H1 (cell line): ENCODE measurements around the gene SMTN.

Experiments
- CREB1 ChIP-seq: IDR thresholded peaks from 2 replicates; pipeline ENCODE4 v1.6.1; 2012; ENCODE audit warnings: inconsistent platforms
- EP300 ChIP-seq, 2 experiments: IDR thresholded peaks; 1 replicate in 1 of 2; 2 replicates in 1 of 2; pipeline ENCODE4 v1.6.1; 2011 to 2012; ENCODE audit warnings: low read depth in 2 of 2, low read length in 2 of 2, mild to moderate bottlenecking in 2 of 2, borderline replicate concordance in 1 of 2, inconsistent platforms in 1 of 2, moderate library complexity in 1 of 2
- EZH2 ChIP-seq: fragments of 200-600 bp; sonication (generic); IDR thresholded peaks from 2 replicates; pipeline ENCODE4 v1.7.1; 2012; ENCODE audit warnings: low read depth, mild to moderate bottlenecking, moderate library complexity, low read length, inconsistent platforms; ENCODE audit not compliant: severe bottlenecking
- FOSL1 ChIP-seq: IDR thresholded peaks from 2 replicates; pipeline ENCODE4 v1.6.1; 2011; ENCODE audit warnings: mild to moderate bottlenecking, low read depth, low read length, moderate library complexity; ENCODE audit not compliant: insufficient read depth
- POLR2A ChIP-seq, 2 experiments: IDR thresholded peaks; 1 replicate in 1 of 2; 2 replicates in 1 of 2; pipeline ENCODE4 v1.6.1; 2011; ENCODE audit warnings: low read depth in 2 of 2, low read length in 2 of 2, mild to moderate bottlenecking in 2 of 2; ENCODE audit errors: control extremely low read depth in 1 of 2
- POLR2AphosphoS5 ChIP-seq: IDR thresholded peaks from 2 replicates; pipeline ENCODE4 v1.6.1; 2011; ENCODE audit warnings: low read depth, low read length
- RFX5 ChIP-seq: IDR thresholded peaks from 2 replicates; pipeline ENCODE4 v1.6.1; 2011; ENCODE audit warnings: low read depth, low read length, improper control_type of control experiment, borderline replicate concordance
- RXRA ChIP-seq: IDR thresholded peaks from 2 replicates; pipeline ENCODE4 v1.6.1; 2011; ENCODE audit warnings: low read depth, mild to moderate bottlenecking, low read length, moderate library complexity; ENCODE audit not compliant: insufficient read depth
- SUZ12 ChIP-seq: fragments of 200-600 bp; sonication (generic); IDR thresholded peaks from 2 replicates; pipeline ENCODE4 v1.6.1; 2012; ENCODE audit warnings: mild to moderate bottlenecking, inconsistent platforms, low read length, moderate library complexity, mixed read lengths
- TF ChIP-seq, protein P1 (sequence below), 3 experiments: IDR thresholded peaks; 1 replicate in 2 of 3; 2 replicates in 1 of 3; pipeline versions ENCODE4 v1.5.1 to v1.6.1; 2011; ENCODE audit warnings: low read length in 3 of 3, mild to moderate bottlenecking in 3 of 3, inconsistent platforms in 2 of 3, low read depth in 1 of 3, moderate library complexity in 1 of 3; ENCODE audit not compliant: insufficient read depth in 1 of 3; ENCODE audit errors: control extremely low read depth in 1 of 3
- TF ChIP-seq, protein P2 (sequence below): IDR thresholded peaks from 2 replicates; pipeline ENCODE4 v1.6.1; 2012; ENCODE audit warnings: low read length, inconsistent platforms
- TF ChIP-seq, protein P3 (sequence below): IDR thresholded peaks from 2 replicates; pipeline ENCODE4 v1.6.1; 2012; ENCODE audit warnings: inconsistent platforms

DNA sequence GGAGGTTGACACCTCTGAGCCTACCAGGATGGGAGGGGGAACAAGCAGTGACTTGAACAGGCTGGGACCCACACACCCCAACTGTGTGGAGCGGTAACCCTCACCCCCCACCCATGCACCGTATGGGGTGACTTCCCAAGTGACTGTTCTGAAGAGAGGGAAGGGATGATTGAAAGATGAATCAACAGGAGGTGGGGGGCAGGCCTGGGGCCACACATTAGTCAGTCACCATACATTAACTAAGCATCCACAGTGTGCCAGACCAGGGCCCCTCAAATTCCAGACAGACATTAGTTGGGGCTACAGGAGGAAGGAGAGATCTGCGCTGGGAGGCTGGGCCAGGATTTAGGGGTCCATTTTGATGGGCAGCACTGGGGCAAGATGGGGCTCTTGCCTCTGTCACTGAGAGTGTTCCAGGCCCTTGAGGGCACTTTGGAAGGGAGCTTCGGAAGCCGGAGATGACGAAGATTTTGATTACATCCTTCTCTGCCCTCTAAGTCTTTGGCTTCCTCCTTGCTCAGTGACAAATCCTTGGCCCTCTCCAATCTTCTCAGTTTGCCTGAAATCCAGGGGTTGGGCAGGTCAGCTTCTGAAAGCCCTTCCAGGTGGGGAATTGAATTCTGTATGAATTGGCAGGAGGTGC lies 966 bp downstream of the SMTN start:
- TF ChIP-seq EP300 (IDR thresholded peaks at IDR 0.05; ENCODE audit: borderline replicate concordance in 1 of 2, low read depth in 2 of 2, low read length in 2 of 2) (no peak), POLR2AphosphoS5 (no peak), SUZ12 (no peak), RFX5 (no peak), POLR2A (IDR thresholded peaks at IDR 0.05; ENCODE audit: control extremely low read depth in 1 of 2, low read depth in 2 of 2, low read length in 2 of 2) (no peak), RXRA (no peak), CREB1 (no peak), EZH2 (no peak), FOSL1 (no peak)
- TF ChIP-seq, protein P1, sequence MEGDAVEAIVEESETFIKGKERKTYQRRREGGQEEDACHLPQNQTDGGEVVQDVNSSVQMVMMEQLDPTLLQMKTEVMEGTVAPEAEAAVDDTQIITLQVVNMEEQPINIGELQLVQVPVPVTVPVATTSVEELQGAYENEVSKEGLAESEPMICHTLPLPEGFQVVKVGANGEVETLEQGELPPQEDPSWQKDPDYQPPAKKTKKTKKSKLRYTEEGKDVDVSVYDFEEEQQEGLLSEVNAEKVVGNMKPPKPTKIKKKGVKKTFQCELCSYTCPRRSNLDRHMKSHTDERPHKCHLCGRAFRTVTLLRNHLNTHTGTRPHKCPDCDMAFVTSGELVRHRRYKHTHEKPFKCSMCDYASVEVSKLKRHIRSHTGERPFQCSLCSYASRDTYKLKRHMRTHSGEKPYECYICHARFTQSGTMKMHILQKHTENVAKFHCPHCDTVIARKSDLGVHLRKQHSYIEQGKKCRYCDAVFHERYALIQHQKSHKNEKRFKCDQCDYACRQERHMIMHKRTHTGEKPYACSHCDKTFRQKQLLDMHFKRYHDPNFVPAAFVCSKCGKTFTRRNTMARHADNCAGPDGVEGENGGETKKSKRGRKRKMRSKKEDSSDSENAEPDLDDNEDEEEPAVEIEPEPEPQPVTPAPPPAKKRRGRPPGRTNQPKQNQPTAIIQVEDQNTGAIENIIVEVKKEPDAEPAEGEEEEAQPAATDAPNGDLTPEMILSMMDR (IDR thresholded peaks at IDR 0.05; ENCODE audit: control extremely low read depth in 1 of 3, insufficient read depth in 1 of 3, low read depth in 1 of 3, low read length in 3 of 3), result no peak
- TF ChIP-seq, protein P2, sequence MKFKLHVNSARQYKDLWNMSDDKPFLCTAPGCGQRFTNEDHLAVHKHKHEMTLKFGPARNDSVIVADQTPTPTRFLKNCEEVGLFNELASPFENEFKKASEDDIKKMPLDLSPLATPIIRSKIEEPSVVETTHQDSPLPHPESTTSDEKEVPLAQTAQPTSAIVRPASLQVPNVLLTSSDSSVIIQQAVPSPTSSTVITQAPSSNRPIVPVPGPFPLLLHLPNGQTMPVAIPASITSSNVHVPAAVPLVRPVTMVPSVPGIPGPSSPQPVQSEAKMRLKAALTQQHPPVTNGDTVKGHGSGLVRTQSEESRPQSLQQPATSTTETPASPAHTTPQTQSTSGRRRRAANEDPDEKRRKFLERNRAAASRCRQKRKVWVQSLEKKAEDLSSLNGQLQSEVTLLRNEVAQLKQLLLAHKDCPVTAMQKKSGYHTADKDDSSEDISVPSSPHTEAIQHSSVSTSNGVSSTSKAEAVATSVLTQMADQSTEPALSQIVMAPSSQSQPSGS, result no peak
- TF ChIP-seq, protein P3, sequence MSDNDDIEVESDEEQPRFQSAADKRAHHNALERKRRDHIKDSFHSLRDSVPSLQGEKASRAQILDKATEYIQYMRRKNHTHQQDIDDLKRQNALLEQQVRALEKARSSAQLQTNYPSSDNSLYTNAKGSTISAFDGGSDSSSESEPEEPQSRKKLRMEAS, result no peak
